Liver (tissue), 9 donors: ENCODE results near the gene PDK2. TPM values are rescaled to one million over a fixed set of nuclear protein-coding genes. Genes with fewer than 3 reads are reported as not detected.

Experiments
- DNase-seq: peaks from one replicate; pipeline ENCODE4 v3.0.0-alpha.2; 2017; ENCODE audit warnings: low spot score
- H3K27ac ChIP-seq, 2 donors: one replicate each; pipeline ENCODE4 v1.7.0; 2013; ENCODE audit warnings: inconsistent platforms in 2 of 2, low read length in 2 of 2, control low read depth in 1 of 2, low read depth in 1 of 2, mild to moderate bottlenecking in 1 of 2
- H3K27me3 ChIP-seq, 4 donors: one replicate each; pipeline versions ENCODE4 v1.6.1 to v1.7.0; 2013; ENCODE audit warnings: low read length in 3 of 4, inconsistent platforms in 1 of 4, mild to moderate bottlenecking in 1 of 4, moderate library complexity in 1 of 4; ENCODE audit not compliant: control insufficient read depth in 4 of 4, insufficient read depth in 4 of 4
- H3K36me3 ChIP-seq, 4 donors: one replicate each; pipeline versions ENCODE4 v1.6.1 to v1.7.0; 2013; ENCODE audit warnings: low read length in 3 of 4, mild to moderate bottlenecking in 3 of 4, low read depth in 1 of 4, moderate library complexity in 1 of 4; ENCODE audit not compliant: control insufficient read depth in 4 of 4, insufficient read depth in 3 of 4
- H3K4me1 ChIP-seq, 4 donors: one replicate each; pipeline versions ENCODE4 v1.6.1 to v1.7.0; 2013; ENCODE audit warnings: low read length in 3 of 4, mild to moderate bottlenecking in 3 of 4, moderate library complexity in 1 of 4; ENCODE audit not compliant: control insufficient read depth in 4 of 4, insufficient read depth in 4 of 4
- H3K4me3 ChIP-seq, 3 donors: one replicate each; pipeline versions ENCODE4 v1.6.1 to v1.7.0; 2013; ENCODE audit warnings: low read length in 3 of 3, control low read depth in 1 of 3, low read depth in 1 of 3, mild to moderate bottlenecking in 1 of 3
- H3K9ac ChIP-seq, 2 donors: one replicate each; pipeline ENCODE4 v1.7.0; 2013; ENCODE audit warnings: low read length in 2 of 2, mild to moderate bottlenecking in 2 of 2, moderate library complexity in 2 of 2, control low read depth in 1 of 2, low read depth in 1 of 2
- H3K9me3 ChIP-seq, 4 donors: one replicate each; pipeline versions ENCODE4 v1.6.1 to v1.7.0; 2013; ENCODE audit warnings: low read length in 3 of 4; ENCODE audit not compliant: control insufficient read depth in 4 of 4
- ATF3 ChIP-seq: IDR thresholded peaks from 2 replicates; pipeline ENCODE4 v1.6.1; 2016; ENCODE audit warnings: antibody characterized with exemption
- CTCF ChIP-seq: fragments of 150-350 bp; IDR thresholded peaks from 2 replicates; pipeline ENCODE4 v1.5.1; 2017; ENCODE audit warnings: improper control_type of control experiment, low read depth, low read length; ENCODE audit not compliant: missing input control
- FOXA1 ChIP-seq: IDR thresholded peaks from 2 replicates; pipeline ENCODE4 v1.6.1; 2016; ENCODE audit warnings: antibody characterized with exemption
- FOXA2 ChIP-seq: IDR thresholded peaks from 2 replicates; pipeline ENCODE4 v1.6.1; 2016; ENCODE audit warnings: antibody characterized with exemption
- GABPA ChIP-seq, 2 donors: IDR thresholded peaks in 1 of 2; conservative IDR thresholded peaks in 1 of 2; 2 replicates each; pipeline ENCODE4 v1.6.1; 2016; ENCODE audit warnings: antibody characterized with exemption in 2 of 2, mild to moderate bottlenecking in 1 of 2, moderate library complexity in 1 of 2
- HNF4A ChIP-seq, 2 donors: conservative IDR thresholded peaks; 2 replicates each; pipeline ENCODE4 v1.6.1; 2016; ENCODE audit warnings: antibody characterized with exemption in 2 of 2, mild to moderate bottlenecking in 2 of 2
- HNF4G ChIP-seq: IDR thresholded peaks from 2 replicates; pipeline ENCODE4 v1.6.1; 2016; ENCODE audit warnings: antibody characterized with exemption
- JUND ChIP-seq, 2 donors: IDR thresholded peaks; 2 replicates each; pipeline ENCODE4 v1.6.1; 2016; ENCODE audit warnings: antibody characterized with exemption in 2 of 2
- MAX ChIP-seq: IDR thresholded peaks from 2 replicates; pipeline ENCODE4 v1.6.1; 2016; ENCODE audit warnings: antibody characterized with exemption
- RAD21 ChIP-seq, 2 donors: IDR thresholded peaks; 2 replicates each; pipeline ENCODE4 v1.6.1; 2016; ENCODE audit warnings: antibody characterized with exemption in 2 of 2, mild to moderate bottlenecking in 2 of 2
- REST ChIP-seq: IDR thresholded peaks from 2 replicates; pipeline ENCODE4 v1.6.1; 2016; ENCODE audit warnings: antibody characterized with exemption, mild to moderate bottlenecking
- RXRA ChIP-seq, 2 donors: IDR thresholded peaks; 2 replicates each; pipeline ENCODE4 v1.6.1; 2017 to 2018; ENCODE audit warnings: antibody characterized with exemption in 2 of 2, mild to moderate bottlenecking in 1 of 2
- ZBTB33 ChIP-seq: IDR thresholded peaks from 2 replicates; pipeline ENCODE4 v1.6.1; 2016; ENCODE audit warnings: antibody characterized with exemption
- WGBS: extraction: QIAGEN DNeasy Blood & Tissue Kit; methylation state at CpG from one replicate; pipeline ENCODE4 v1.1.7; 2013; 5-methylcytosine and 5-hydroxymethylcytosine counted together
- polyA plus RNA-seq, 2 donors: library from polyadenylated mRNA; stranded (reverse) in 1 of 2; unstranded in 1 of 2; fragments of 200-250 nt in 1 of 2; fragments of >200 nt in 1 of 2; fragmentation: Nextera tagmentation in 1 of 2; extraction: Ambion mirVana in 1 of 2; gene quantifications; one replicate each; pipeline versions ENCODE4 v1.2.1 to v1.2.3, GENCODE V29; 2013 to 2015
- total RNA-seq, 2 donors: library from RNA; depleted of rRNA; stranded (reverse); fragments of >200 nt; gene quantifications; one replicate each; pipeline ENCODE4 v1.2.3, GENCODE V29; 2014
- donor health status: healthy.
- donor health status: healthy.
- donor health status: healthy.
- donor health status: healthy.
- donor health status: healthy.

Gene PDK2
- total and polyA plus RNA-seq, 4 donors: 8.6 to 36.6 (median 28.5) TPM

GRCh38 chr17:50071692-50072091, 23.5 kb upstream of the PDK2 start:
- TF ChIP-seq CTCF (no peak), RAD21 (IDR thresholded peaks at IDR 0.05) (no peak)
- H3K27ac ChIP-seq: no peak overlapping the region
- no peaks in the 10 kb centered on the region for H3K27me3 ChIP-seq
- H3K9me3 ChIP-seq: no peaks in the 10 kb centered on the region
- H3K36me3 ChIP-seq: no peaks in the 10 kb centered on the region
- no peaks in the 10 kb centered on the region for H3K4me1 ChIP-seq
- DNase-seq: no peak
- WGBS: 90% methylated on average over 6 of the region's 6 CpGs
- H3K9ac ChIP-seq: no peak overlapping the region
- H3K4me3 ChIP-seq: no peak overlapping the region

GRCh38 chr17:50072130-50072529, 23.0 kb upstream of the PDK2 start:
- 91% methylated on average over 3 of the region's 3 CpGs for WGBS
- DNase-seq: no peak
- no peak overlapping the region for H3K4me3 ChIP-seq

GRCh38 chr17:50072925-50073324, 22.2 kb upstream of the PDK2 start:
- H3K9me3 ChIP-seq: no peaks in the 10 kb centered on the region
- 95% methylated on average over 1 of the region's 1 CpG for WGBS
- H3K9ac ChIP-seq: no peak overlapping the region
- no peak overlapping the region for H3K27ac ChIP-seq
- H3K36me3 ChIP-seq: no peaks in the 10 kb centered on the region
- DNase-seq: no peak
- H3K4me1 ChIP-seq: no peaks in the 10 kb centered on the region
- H3K4me3 ChIP-seq: no peak overlapping the region
- no peaks in the 10 kb centered on the region for H3K27me3 ChIP-seq
- TF ChIP-seq HNF4A (conservative IDR thresholded peaks at IDR 0.05) (no peak), FOXA2 (no peak), JUND (IDR thresholded peaks at IDR 0.05) (no peak), REST (no peak), ATF3 (no peak), MAX (no peak), FOXA1 (no peak), ZBTB33 (no peak)

More at GRCh38 chr17:50072130-50072529, 23.0 kb upstream of the PDK2 start:
- Histone ChIP-seq H3K9ac (no peak overlapping the region), H3K27me3 (no peaks in the 10 kb centered on the region), H3K4me1 (no peaks in the 10 kb centered on the region), H3K36me3 (no peaks in the 10 kb centered on the region), H3K9me3 (no peaks in the 10 kb centered on the region), H3K27ac (no peak overlapping the region)
- TF ChIP-seq ATF3: no peak
- TF ChIP-seq MAX: no peak
- TF ChIP-seq CTCF: no peak
- TF ChIP-seq FOXA2: no peak
- no peak for TF ChIP-seq GABPA (IDR thresholded peaks at IDR 0.05 in 1 of 2, conservative IDR thresholded peaks at IDR 0.05 in 1 of 2)
- no peak for TF ChIP-seq RXRA (IDR thresholded peaks at IDR 0.05)
- TF ChIP-seq JUND (IDR thresholded peaks at IDR 0.05): no peak
- no peak for TF ChIP-seq HNF4G
